SK-N-SH (cell line): ENCODE data around the gene NLGN1. TPM values are rescaled to one million over a fixed set of nuclear protein-coding genes. Genes with fewer than 3 reads are reported as not detected.

Source experiments
- CTCF ChIA-PET: fragments of 300-600, 350-600 bp; formaldehyde crosslinking; extraction: SDS; loops from one replicate; lab custom pipeline; 2021; lab: Yijun Ruan, JAX
- POLR2A ChIA-PET: fragments of 350-600 bp; sonication (Branson Sonifier 250); formaldehyde crosslinking; extraction: SDS; loops from one replicate; lab custom pipeline; 2020; ENCODE audit warnings: antibody characterized with exemption, inconsistent platforms; lab: Yijun Ruan, JAX
- DNase-seq: peaks from one replicate; pipeline ENCODE4 v3.0.0; 2012
- H2AFZ ChIP-seq: fragments of 200-600 bp; sonication (generic); 2 replicates; pipeline ENCODE4 v1.8.1; 2016; ENCODE audit warnings: antibody characterized with exemption, mild to moderate bottlenecking, low read depth
- H3F3A ChIP-seq: fragments of 200-600 bp; sonication (generic); replicated peaks from 2 replicates; pipeline ENCODE3; 2016; ENCODE audit warnings: antibody characterized with exemption, mild to moderate bottlenecking; ENCODE audit not compliant: insufficient read depth
- H3K27ac ChIP-seq, 2 experiments: fragments of 200-500 bp in 1 of 2; fragments of 200-600 bp in 1 of 2; sonication (Bioruptor generic) in 1 of 2; sonication (generic), shearing (Covaris generic) in 1 of 2; 2 replicates each; pipeline versions ENCODE4 v1.5.1 to v1.6.1; 2014 to 2016; ENCODE audit warnings: low read depth in 2 of 2, inconsistent platforms in 1 of 2, low read length in 1 of 2, mild to moderate bottlenecking in 1 of 2, mixed read lengths in 1 of 2
- H3K27me3 ChIP-seq: fragments of 200-600 bp; sonication (generic), shearing (Covaris generic); 2 replicates; pipeline ENCODE4 v1.6.1; 2016; ENCODE audit warnings: mixed run types; ENCODE audit not compliant: insufficient read depth
- H3K36me3 ChIP-seq, 2 experiments: fragments of 200-500 bp in 1 of 2; fragments of 200-600 bp in 1 of 2; sonication (Bioruptor generic) in 1 of 2; sonication (generic) in 1 of 2; replicated peaks in 1 of 2; 2 replicates each; pipeline versions ENCODE3 to v1.5.1; 2014 to 2016; ENCODE audit warnings: low read length in 1 of 2, mild to moderate bottlenecking in 1 of 2; ENCODE audit not compliant: insufficient read depth in 2 of 2, control insufficient read depth in 1 of 2
- H3K4me1 ChIP-seq, 2 experiments: fragments of 200-500 bp in 1 of 2; fragments of 200-600 bp in 1 of 2; sonication (Bioruptor generic) in 1 of 2; sonication (generic), shearing (Covaris generic) in 1 of 2; 2 replicates each; pipeline versions ENCODE4 v1.5.1 to v1.6.1; 2014 to 2016; ENCODE audit warnings: low read depth in 1 of 2, low read length in 1 of 2, mixed run types in 1 of 2; ENCODE audit not compliant: insufficient read depth in 2 of 2, control insufficient read depth in 1 of 2
- H3K4me2 ChIP-seq: fragments of 200-600 bp; sonication (generic), shearing (Covaris generic); 2 replicates; pipeline ENCODE4 v1.6.1; 2017; ENCODE audit warnings: mixed run types
- H3K4me3 ChIP-seq, 2 experiments: fragments of 200-500 bp in 1 of 2; fragments of 200-600 bp in 1 of 2; sonication (Bioruptor generic) in 1 of 2; sonication (generic), shearing (Covaris generic) in 1 of 2; 2 replicates each; pipeline versions ENCODE4 v1.5.1 to v1.8.1; 2014 to 2016; ENCODE audit warnings: low read depth in 2 of 2, inconsistent platforms in 1 of 2, low read length in 1 of 2, mild to moderate bottlenecking in 1 of 2, mixed read lengths in 1 of 2, moderate library complexity in 1 of 2
- H3K79me2 ChIP-seq: fragments of 200-600 bp; sonication (generic); 2 replicates; pipeline ENCODE4 v1.8.1; 2017; ENCODE audit warnings: mild to moderate bottlenecking; ENCODE audit not compliant: insufficient read depth
- H3K9ac ChIP-seq: fragments of 200-600 bp; sonication (generic); 2 replicates; pipeline ENCODE4 v1.6.1; 2017; ENCODE audit warnings: mixed run types
- H3K9me2 ChIP-seq: fragments of 200-600 bp; sonication (generic); 2 replicates; pipeline ENCODE4 v1.6.1; 2017; ENCODE audit warnings: mixed run types
- H3K9me3 ChIP-seq: fragments of 200-600 bp; sonication (generic); 2 replicates; pipeline ENCODE4 v1.6.1; 2017; ENCODE audit warnings: mixed run types, mild to moderate bottlenecking, moderate library complexity
- H4K20me1 ChIP-seq: fragments of 200-600 bp; sonication (generic); 2 replicates; pipeline ENCODE4 v1.6.1; 2017; ENCODE audit warnings: mild to moderate bottlenecking, mixed run types; ENCODE audit not compliant: insufficient read depth
- CHD2 ChIP-seq: fragments of 150-350 bp; IDR thresholded peaks from 2 replicates; pipeline ENCODE4 v1.6.1; 2018; ENCODE audit warnings: low read length; ENCODE audit not compliant: partially characterized antibody
- CTCF ChIP-seq: fragments of 200-600 bp; sonication (generic); IDR thresholded peaks from 2 replicates; pipeline ENCODE4 v1.6.1; 2017; ENCODE audit warnings: antibody characterized with exemption, mild to moderate bottlenecking, moderate library complexity
- EP300 ChIP-seq, 2 experiments: IDR thresholded peaks; 2 replicates each; pipeline versions ENCODE4 v1.4.0 to v1.6.1; 2012; ENCODE audit warnings: borderline replicate concordance in 1 of 2, low read depth in 1 of 2, low read length in 1 of 2
- EZH2phosphoT487 ChIP-seq: fragments of 200-600 bp; sonication (generic); IDR thresholded peaks from 2 replicates; pipeline ENCODE4 v1.6.1; 2017; ENCODE audit warnings: low read depth, mixed run types, mild to moderate bottlenecking, antibody characterized with exemption, moderate library complexity, borderline replicate concordance
- FOSL2 ChIP-seq: IDR thresholded peaks from 2 replicates; pipeline ENCODE4 v1.4.0; 2012; ENCODE audit warnings: low read depth, mild to moderate bottlenecking, moderate library complexity, borderline replicate concordance
- FOXJ3 ChIP-seq: sonication (generic); formaldehyde crosslinking; IDR thresholded peaks from 2 replicates; pipeline ENCODE4 v1.5.1; 2020; ENCODE audit warnings: mild to moderate bottlenecking, missing genetic modification reagents
- GABPA ChIP-seq: IDR thresholded peaks from 2 replicates; pipeline ENCODE4 v1.4.0; 2012; ENCODE audit warnings: low read depth, mild to moderate bottlenecking
- GATA2 ChIP-seq: sonication (generic); formaldehyde crosslinking; IDR thresholded peaks from 2 replicates; pipeline ENCODE4 v1.5.0; 2020; ENCODE audit warnings: mild to moderate bottlenecking, missing genetic modification reagents
- JUND ChIP-seq: IDR thresholded peaks from 2 replicates; pipeline ENCODE4 v1.4.0; 2012
- MXI1 ChIP-seq: IDR thresholded peaks from 2 replicates; pipeline ENCODE4 v1.6.1; 2012; ENCODE audit warnings: mild to moderate bottlenecking, low read depth, low read length, improper control_type of control experiment
- NRF1 ChIP-seq: IDR thresholded peaks from 2 replicates; pipeline ENCODE4 v1.6.1; 2012; ENCODE audit warnings: low read depth, mild to moderate bottlenecking, low read length
- RAD21 ChIP-seq: IDR thresholded peaks from 2 replicates; pipeline ENCODE4 v1.6.1; 2012; ENCODE audit warnings: mild to moderate bottlenecking, low read length
- REST ChIP-seq: IDR thresholded peaks from 2 replicates; pipeline ENCODE4 v1.6.1; 2012; ENCODE audit warnings: mild to moderate bottlenecking, low read depth, low read length, moderate library complexity
- RFX5 ChIP-seq: IDR thresholded peaks from 2 replicates; pipeline ENCODE4 v1.6.1; 2012; ENCODE audit warnings: mild to moderate bottlenecking, improper control_type of control experiment, low read length
- TCF12 ChIP-seq: IDR thresholded peaks from 2 replicates; pipeline ENCODE4 v1.4.0; 2012
- TEAD4 ChIP-seq: IDR thresholded peaks from 2 replicates; pipeline ENCODE4 v1.4.0; 2012; ENCODE audit warnings: mild to moderate bottlenecking, borderline replicate concordance; ENCODE audit not compliant: insufficient read depth
- USF2 ChIP-seq: fragments of 150-350 bp; IDR thresholded peaks from 2 replicates; pipeline ENCODE4 v1.6.1; 2017; ENCODE audit warnings: antibody characterized with exemption, low read length, low read depth, borderline replicate concordance
- ZBTB33 ChIP-seq: IDR thresholded peaks from 2 replicates; pipeline ENCODE4 v1.4.0; 2012; ENCODE audit warnings: low read depth, borderline replicate concordance
- WGBS: methylation state at CpG from one replicate; pipeline ENCODE4 v1.1.6; 2017; ENCODE audit warnings: low lambda C conversion rate; 5-methylcytosine and 5-hydroxymethylcytosine counted together
- polyA plus RNA-seq, 3 experiments: library from polyadenylated mRNA; depleted of rRNA; stranded (reverse); fragments of >200 nt; gene quantifications; 2 replicates each; pipeline ENCODE4 v1.2.3, GENCODE V29; 2012

Gene NLGN1
- polyA plus RNA-seq, 1 of the 3 experiments (the other 2 are of a cell fraction) = 1.5 TPM

- no peaks in the 10 kb centered on the region for H3K9me3 ChIP-seq
- H3F3A ChIP-seq = peaks cover 7% of the 10 kb centered on the region
- TF ChIP-seq TCF12 (peak; percentile 36), FOXJ3 (CRISPR knock-in tag) (no peak), EZH2phosphoT487 (no peak), FOSL2 (no peak)
- no peaks in the 10 kb centered on the region for H3K27me3 ChIP-seq
- no peaks in the 10 kb centered on the region for H3K9me2 ChIP-seq
- no peak overlapping the region for H3K27ac ChIP-seq
- CTCF ChIA-PET = no interaction called here
- DNase-seq = peak; percentile 5
- H3K4me3 ChIP-seq = no peak overlapping the region
- H3K79me2 ChIP-seq = no peaks in the 10 kb centered on the region
- no peaks in the 10 kb centered on the region for H3K36me3 ChIP-seq
- H3K4me2 ChIP-seq = no peak overlapping the region
- WGBS = 43% methylated on average over 4 of the region's 4 CpGs
- H3K9ac ChIP-seq = no peak overlapping the region
- no peaks in the 10 kb centered on the region for H4K20me1 ChIP-seq
- POLR2A ChIA-PET = no interaction called here
- peaks cover 0 to 3% of the 10 kb centered on the region in 2 experiments; a peak in 2 of 4 replicates for H3K4me1 ChIP-seq
- H2AFZ ChIP-seq = no peak overlapping the region
These were observed 572.7 kb downstream of the NLGN1 start for GRCh38 chr3:173970281-173970680.

GRCh38 chr3:173976281-173976680 lies 578.7 kb downstream of the NLGN1 start:
- Histone ChIP-seq H4K20me1 (no peaks in the 10 kb centered on the region), H3K9me3 (no peaks in the 10 kb centered on the region), H3K9me2 (no peaks in the 10 kb centered on the region), H3K27me3 (no peaks in the 10 kb centered on the region), H3K36me3 (no peaks in the 10 kb centered on the region), H3K4me1 (no peaks in the 10 kb centered on the region)
- POLR2A ChIA-PET = no interaction called here
- TF ChIP-seq JUND (no peak), RAD21 (no peak), RFX5 (no peak), GABPA (no peak), TEAD4 (no peak), ZBTB33 (no peak), GATA2 (CRISPR knock-in tag) (no peak), NRF1 (no peak), EP300 (IDR thresholded peaks at IDR 0.05; ENCODE audit: borderline replicate concordance in 1 of 2, low read depth in 1 of 2, low read length in 1 of 2) (no peak), TCF12 (no peak), USF2 (no peak), REST (no peak), CTCF (no peak), FOXJ3 (CRISPR knock-in tag) (no peak), MXI1 (no peak), CHD2 (no peak)
- TF ChIP-seq, all 33 proteins: peak for 0
- Histone ChIP-seq H3K9ac (no peak overlapping the region), H3K79me2 (no peaks in the 10 kb centered on the region), H2AFZ (no peak overlapping the region), H3K27ac (no peak overlapping the region), H3K4me2 (no peak overlapping the region), H3K4me3 (no peak overlapping the region), H3F3A (peaks cover 11% of the 10 kb centered on the region)
- CTCF ChIA-PET = no interaction called here
- WGBS = 78% methylated on average over 1 of the region's 1 CpG
- DNase-seq = no peak
